ENCODE measurements around the gene HIPK3. TPM values are rescaled to one million over a fixed set of nuclear protein-coding genes. Genes with fewer than 3 reads are reported as not detected.

HIPK3 gene
- total and polyA plus RNA-seq, 5 experiments from 2014 or later = 22.1 to 84.0 (median 29.9) TPM

DNA sequence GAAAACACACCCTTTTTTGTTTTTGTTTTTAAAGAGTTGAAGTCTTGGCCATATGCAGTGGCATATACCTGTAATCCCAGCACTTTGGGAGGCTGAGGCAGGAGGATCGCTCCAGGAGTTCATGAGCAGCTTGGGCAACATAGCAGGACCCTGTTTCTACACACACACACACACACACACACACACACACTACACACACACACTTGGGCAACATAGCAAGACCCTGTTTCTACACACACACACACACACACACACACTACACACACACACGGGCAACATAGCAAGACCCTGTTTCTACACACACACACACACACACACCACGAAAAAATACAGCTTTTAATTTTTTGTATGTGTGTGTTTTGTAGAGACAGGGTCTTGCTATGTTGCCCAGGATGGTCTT is 54.5 kb downstream of the HIPK3 start:
- Mint-ChIP-seq H3K4me3 (peak overlapping the region in 1 of 10 donors; percentile 32), H3K27ac (no peak overlapping the region), H3K36me3 (peaks cover 0 to 8% (median 4%) of the 10 kb centered on the region in 3 donors), H3K9me3 (no peaks in the 10 kb centered on the region), H3K4me1 (peaks cover 33 to 63% (median 54%) of the 10 kb centered on the region in 4 donors), H3K27me3 (no peaks in the 10 kb centered on the region)
- ATAC-seq (no peak), DNase-seq (no peak)
- POLR2A ChIA-PET = no interaction called here

DNA sequence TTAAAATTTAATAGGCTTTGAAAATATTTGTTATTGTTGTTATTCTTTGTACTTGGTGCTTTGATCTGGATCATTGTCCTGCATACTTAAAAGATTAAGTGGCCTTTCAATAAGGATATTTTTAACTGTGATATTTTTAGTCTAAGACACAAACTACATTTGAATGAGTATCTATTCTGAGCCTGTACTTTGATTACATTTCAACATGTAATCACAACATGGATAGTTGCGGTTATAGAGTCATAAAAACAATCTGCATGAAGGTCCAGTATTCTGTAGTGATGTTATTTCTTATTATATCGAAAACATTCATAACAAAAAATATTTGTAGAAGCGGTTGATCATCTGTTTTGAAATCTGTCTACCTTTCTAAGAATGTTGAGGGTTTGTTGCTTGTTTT is 58.6 kb downstream of the HIPK3 start:
- H3K27me3 Mint-ChIP-seq = no peaks in the 10 kb centered on the region
- DNase-seq = no peak
- peaks cover 16 to 53% (median 36%) of the 10 kb centered on the region in 4 donors for H3K4me1 Mint-ChIP-seq

GRCh38 chr11:33317662-33318061 is 60.5 kb downstream of the HIPK3 start:
- no peaks in the 10 kb centered on the region for H3K27me3 Mint-ChIP-seq
- no peak for ATAC-seq
- peak overlapping the region in 2 of 10 donors; percentile 8 to 11 for H3K27ac Mint-ChIP-seq
- H3K9me3 Mint-ChIP-seq = no peaks in the 10 kb centered on the region
- H3K4me3 Mint-ChIP-seq = no peak overlapping the region
- peaks cover 0 to 4% (median 0%) of the 10 kb centered on the region in 3 donors for H3K36me3 Mint-ChIP-seq
- POLR2A ChIA-PET = interaction anchor here (0.6 to 0.7 kb wide), 2 partner anchors 9 to 18 kb away, joined by 3 to 4 read pairs; no protein-coding TSS in a partner anchor
- H3K4me1 Mint-ChIP-seq = peaks cover 8 to 39% (median 25%) of the 10 kb centered on the region in 4 donors
- no peak for DNase-seq

More for the DNA sequence above, 58.6 kb downstream of the HIPK3 start:
- no peak for ATAC-seq
- peaks cover 0 to 4% (median 3%) of the 10 kb centered on the region in 3 donors for H3K36me3 Mint-ChIP-seq
- POLR2A ChIA-PET = no interaction called here
- no peaks in the 10 kb centered on the region for H3K9me3 Mint-ChIP-seq
- H3K4me3 Mint-ChIP-seq = no peak overlapping the region
- H3K27ac Mint-ChIP-seq = no peak overlapping the region

DNA sequence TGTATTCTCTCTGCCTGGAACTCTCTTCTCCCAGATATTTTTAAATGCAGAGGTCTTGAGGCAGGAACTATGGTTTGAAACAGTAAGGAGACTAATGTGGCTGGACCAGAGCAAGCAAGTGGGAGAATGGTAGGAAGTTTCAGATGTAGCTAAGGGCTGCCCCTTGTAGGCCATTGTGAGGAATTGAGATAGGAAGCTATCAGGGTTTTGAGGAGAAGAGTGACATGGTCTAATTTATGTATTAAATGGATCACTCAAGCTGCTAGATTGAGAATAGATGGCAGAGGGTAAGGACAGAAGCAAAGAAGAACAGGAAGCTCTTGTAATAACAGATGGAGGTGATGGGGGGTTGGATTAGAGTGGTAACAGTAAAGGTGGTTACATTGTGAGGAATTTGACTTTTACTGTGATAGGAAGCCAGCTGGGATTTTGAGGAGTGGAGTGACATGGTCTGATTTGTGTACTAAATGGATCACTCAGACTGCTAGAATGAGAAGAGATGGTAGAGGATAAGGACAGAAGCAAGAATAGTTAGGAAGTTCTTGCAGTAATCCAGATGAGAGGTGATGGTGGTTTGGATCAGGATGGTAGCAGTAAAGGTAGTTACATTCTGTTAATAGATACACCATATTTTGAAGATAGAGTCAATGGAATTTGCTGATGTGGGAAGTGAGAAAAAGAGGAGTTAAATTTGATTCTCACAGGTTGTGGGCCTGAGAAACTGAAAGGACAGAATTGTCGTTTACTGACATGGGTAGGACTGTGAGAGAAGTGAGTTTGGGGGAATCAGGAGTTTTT is 63.0 kb downstream of the HIPK3 start:
- Mint-ChIP-seq H3K4me1 (peaks cover 6 to 49% (median 42%) of the 10 kb centered on the region in 4 donors), H3K27ac (no peak overlapping the region), H3K9me3 (no peaks in the 10 kb centered on the region), H3K27me3 (no peaks in the 10 kb centered on the region), H3K4me3 (no peak overlapping the region), H3K36me3 (peaks cover 0 to 4% (median 0%) of the 10 kb centered on the region in 3 donors)
- DNase-seq = no peak
- ATAC-seq = no peak
- POLR2A ChIA-PET = interaction anchor here (0.7 kb wide), 1 partner anchor 160 kb away, joined by 3 read pairs; no protein-coding TSS in a partner anchor

DNA sequence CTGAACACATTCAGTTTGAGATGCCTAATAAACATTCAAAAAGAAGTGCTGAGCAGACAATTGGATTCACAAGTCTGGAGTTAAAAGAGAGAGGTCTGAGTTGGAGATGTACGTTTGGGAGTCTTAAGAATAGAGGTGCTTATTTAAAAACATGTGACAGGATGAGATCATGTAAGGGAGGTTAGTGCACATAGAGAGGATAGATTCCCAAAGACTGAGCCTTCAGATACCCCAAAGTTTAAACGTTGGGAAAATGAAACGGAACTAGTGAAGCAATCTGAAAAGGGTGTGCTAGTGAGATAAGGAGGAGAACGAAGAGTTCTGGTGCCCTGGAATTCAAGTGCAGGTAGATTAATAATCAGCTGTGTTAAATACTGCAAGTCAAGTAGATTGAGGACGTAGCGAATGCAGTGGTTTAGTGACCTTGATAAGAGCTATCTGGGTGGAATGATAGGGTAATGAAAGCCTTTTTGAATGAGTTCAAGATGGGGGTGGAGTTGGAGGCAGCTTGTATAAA is 63.7 kb downstream of the HIPK3 start:
- H3K4me3 Mint-ChIP-seq = no peak overlapping the region
- ATAC-seq = no peak
- H3K27me3 Mint-ChIP-seq = no peaks in the 10 kb centered on the region
- no peak overlapping the region for H3K27ac Mint-ChIP-seq
- H3K36me3 Mint-ChIP-seq = peaks cover 0 to 2% (median 0%) of the 10 kb centered on the region in 3 donors
- POLR2A ChIA-PET = no interaction called here
- no peaks in the 10 kb centered on the region for H3K9me3 Mint-ChIP-seq
- DNase-seq = no peak
- peaks cover 8 to 49% (median 43%) of the 10 kb centered on the region in 4 donors for H3K4me1 Mint-ChIP-seq

GRCh38 chr11:33321422-33321821 is 64.2 kb downstream of the HIPK3 start:
- DNase-seq = no peak
- no peaks in the 10 kb centered on the region for H3K27me3 Mint-ChIP-seq
- H3K9me3 Mint-ChIP-seq = no peaks in the 10 kb centered on the region
- no peak overlapping the region for H3K4me3 Mint-ChIP-seq
- H3K27ac Mint-ChIP-seq = no peak overlapping the region
- ATAC-seq = no peak
- H3K36me3 Mint-ChIP-seq = no peaks in the 10 kb centered on the region
- peaks cover 8 to 48% (median 42%) of the 10 kb centered on the region in 4 donors for H3K4me1 Mint-ChIP-seq
- POLR2A ChIA-PET = no interaction called here

DNA sequence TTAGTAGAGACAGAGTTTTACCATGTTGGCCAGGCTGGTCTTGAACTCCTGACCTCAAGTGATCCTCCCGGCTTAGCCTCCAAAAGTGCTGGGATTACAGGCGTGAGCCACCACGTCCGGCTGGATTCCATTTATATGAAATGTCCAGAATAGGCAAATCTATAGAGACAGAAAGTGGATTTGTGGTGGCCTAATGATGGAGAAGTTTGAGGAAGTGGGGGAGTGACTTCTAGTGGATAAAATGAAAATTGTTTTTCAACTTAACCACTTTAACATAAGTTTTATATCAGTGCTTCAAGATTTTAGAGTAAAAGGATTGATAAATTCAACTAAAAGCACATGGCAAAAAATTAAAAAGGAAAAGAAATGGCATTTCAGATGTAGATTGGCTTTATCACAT is 66.2 kb downstream of the HIPK3 start:
- no peaks in the 10 kb centered on the region for H3K9me3 Mint-ChIP-seq
- peak overlapping the region in 2 of 10 donors; percentile 30 to 50 for H3K27ac Mint-ChIP-seq
- peaks cover 8 to 47% (median 41%) of the 10 kb centered on the region in 4 donors for H3K4me1 Mint-ChIP-seq
- POLR2A ChIA-PET = no interaction called here
- ATAC-seq (no peak), DNase-seq (no peak)
- no peaks in the 10 kb centered on the region for H3K27me3 Mint-ChIP-seq
- no peaks in the 10 kb centered on the region for H3K36me3 Mint-ChIP-seq
- no peak overlapping the region for H3K4me3 Mint-ChIP-seq

DNA sequence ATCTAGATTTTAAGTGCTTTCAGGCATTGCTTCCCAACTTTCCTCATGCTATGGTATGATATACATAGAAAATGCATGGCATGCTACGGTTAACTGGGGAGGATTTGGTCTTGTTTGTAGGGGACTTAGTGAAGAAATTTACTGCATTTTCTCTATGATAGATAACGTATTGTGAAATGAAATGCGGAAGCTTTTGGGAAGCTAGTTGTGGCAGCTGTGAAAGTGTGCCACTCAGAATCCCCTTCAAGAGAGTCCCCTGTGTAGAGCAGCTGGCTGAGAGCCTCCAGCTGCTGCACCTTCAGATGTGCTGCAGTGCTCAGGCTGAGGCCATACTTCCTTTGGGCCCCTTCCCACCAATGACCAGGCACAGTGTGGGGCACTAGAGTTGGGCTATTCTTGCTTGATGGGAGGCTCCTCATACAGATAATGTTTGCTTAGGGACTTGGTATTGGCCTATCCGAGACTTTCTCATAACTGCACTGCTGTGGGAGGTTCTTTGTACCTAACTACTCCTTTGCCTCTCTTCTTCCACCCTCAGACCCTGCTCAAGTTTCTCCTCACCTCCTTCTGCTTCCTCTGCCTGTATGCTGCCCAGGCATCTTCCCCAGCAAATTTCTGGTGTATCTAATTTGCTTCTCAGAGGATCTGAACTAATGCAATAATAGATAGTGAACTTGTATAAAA is 67.3 kb downstream of the HIPK3 start:
- ATAC-seq = peak in 1 of 2 donors; percentile 27

DNA sequence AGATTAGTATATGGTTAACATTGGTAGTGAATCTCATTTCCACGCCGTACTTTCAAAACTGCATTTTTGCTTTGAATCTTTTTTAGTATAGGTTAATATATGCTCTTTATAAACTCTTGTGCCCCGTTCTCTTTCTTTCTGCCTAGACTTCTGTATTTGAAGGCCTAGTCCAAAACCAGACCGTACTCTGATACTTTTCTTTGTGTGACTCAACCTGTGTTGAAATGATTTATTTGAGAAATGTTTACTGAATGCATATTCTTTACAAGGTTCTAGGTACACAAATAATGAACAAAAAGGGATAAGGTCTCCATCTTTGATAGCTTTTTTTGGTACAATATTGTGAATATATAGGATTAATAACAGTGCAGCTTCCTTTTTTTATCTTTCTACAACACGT is 68.3 kb downstream of the HIPK3 start:
- ATAC-seq = no peak
- POLR2A ChIA-PET = no interaction called here
- H3K27ac Mint-ChIP-seq = peak overlapping the region in 4 of 10 donors; percentile 12 to 76 (median 29)
- no peaks in the 10 kb centered on the region for H3K9me3 Mint-ChIP-seq
- DNase-seq = no peak
- H3K4me3 Mint-ChIP-seq = no peak overlapping the region
- peaks cover 10 to 45% (median 40%) of the 10 kb centered on the region in 4 donors for H3K4me1 Mint-ChIP-seq
- peaks cover 0 to 4% (median 0%) of the 10 kb centered on the region in 3 donors for H3K36me3 Mint-ChIP-seq
- no peaks in the 10 kb centered on the region for H3K27me3 Mint-ChIP-seq

More for the DNA sequence above, 67.3 kb downstream of the HIPK3 start:
- Mint-ChIP-seq H3K4me3 (no peak overlapping the region), H3K4me1 (peaks cover 8 to 42% (median 39%) of the 10 kb centered on the region in 4 donors), H3K36me3 (no peaks in the 10 kb centered on the region), H3K27ac (peak overlapping the region in 6 of 10 donors; percentile 13 to 75 (median 46)), H3K9me3 (no peaks in the 10 kb centered on the region), H3K27me3 (no peaks in the 10 kb centered on the region)
- POLR2A ChIA-PET = no interaction called here
- no peak for DNase-seq

DNA sequence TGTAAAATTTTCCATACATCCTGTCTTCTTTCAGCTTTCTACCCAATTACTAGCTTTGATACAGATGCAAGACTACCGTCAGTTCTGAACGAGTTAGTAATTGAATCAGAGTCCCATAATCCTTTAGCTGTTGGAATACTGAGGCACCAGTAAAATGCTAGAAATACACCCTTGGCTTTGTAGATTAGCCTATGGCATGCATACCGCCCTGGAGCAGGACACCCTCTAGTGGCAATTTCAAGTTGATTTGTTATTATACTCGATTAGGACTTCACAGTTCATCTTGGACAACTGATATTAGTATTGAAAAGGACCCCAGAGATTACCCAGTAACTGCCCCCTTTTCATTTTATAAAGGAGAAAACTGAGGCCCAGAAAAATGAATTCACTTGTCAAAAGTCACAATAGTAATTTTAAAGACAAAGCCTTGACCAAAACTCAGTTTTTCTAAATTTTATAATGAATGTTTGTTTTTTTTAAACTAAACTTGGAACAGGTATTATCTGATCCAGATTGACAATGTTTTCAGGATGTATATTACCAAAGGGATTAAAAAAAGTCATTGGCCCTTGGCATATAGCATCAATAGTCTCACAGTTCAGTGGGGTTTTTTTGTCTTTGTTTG is 72.6 kb downstream of the HIPK3 start:
- no peaks in the 10 kb centered on the region for H3K27me3 Mint-ChIP-seq
- no peak overlapping the region for H3K4me3 Mint-ChIP-seq
- POLR2A ChIA-PET = no interaction called here
- peaks cover 8 to 35% (median 22%) of the 10 kb centered on the region in 4 donors for H3K4me1 Mint-ChIP-seq
- peaks cover 0 to 22% (median 0%) of the 10 kb centered on the region in 3 donors for H3K36me3 Mint-ChIP-seq
- H3K27ac Mint-ChIP-seq = peak overlapping the region in 5 of 10 donors; percentile 9 to 44 (median 19)
- DNase-seq (peak in 8 of 10 donors; percentile 13 to 71 (median 40)), ATAC-seq (peak; percentile 72 to 80)
- no peaks in the 10 kb centered on the region for H3K9me3 Mint-ChIP-seq

- no peak for DNase-seq
- POLR2A ChIA-PET = no interaction called here
- Mint-ChIP-seq H3K4me3 (no peak overlapping the region), H3K9me3 (no peaks in the 10 kb centered on the region), H3K27me3 (no peaks in the 10 kb centered on the region), H3K27ac (no peak overlapping the region), H3K36me3 (peaks cover 0 to 33% (median 0%) of the 10 kb centered on the region in 3 donors), H3K4me1 (peaks cover 0 to 18% (median 4%) of the 10 kb centered on the region in 4 donors)
- ATAC-seq = no peak
These were observed 76.6 kb downstream of the HIPK3 start for GRCh38 chr11:33333816-33334215.

DNA sequence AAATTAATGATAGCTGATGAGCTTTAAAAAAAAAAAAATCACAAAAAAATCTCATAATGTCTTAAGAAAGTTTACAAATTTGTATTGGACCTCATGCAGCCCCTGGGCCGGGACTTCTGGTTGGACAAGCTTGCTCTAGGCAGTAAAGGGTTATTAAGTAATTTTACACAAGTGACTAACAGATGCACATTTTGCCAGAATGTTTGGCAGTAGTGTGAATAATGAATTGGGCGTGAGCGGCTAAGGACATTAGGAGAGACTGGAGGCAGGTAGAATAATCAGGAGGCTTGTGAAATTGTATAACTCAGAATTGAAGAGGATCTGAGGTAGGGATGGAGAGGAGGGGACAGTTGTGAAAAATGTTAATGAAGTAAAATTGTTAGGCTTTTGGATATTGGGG is 77.4 kb downstream of the HIPK3 start:
- no peak overlapping the region for H3K27ac Mint-ChIP-seq
- ATAC-seq (no peak), DNase-seq (no peak)
- H3K4me3 Mint-ChIP-seq = no peak overlapping the region
- H3K36me3 Mint-ChIP-seq = peaks cover 5 to 38% (median 6%) of the 10 kb centered on the region in 3 donors
- no peaks in the 10 kb centered on the region for H3K27me3 Mint-ChIP-seq
- no peaks in the 10 kb centered on the region for H3K9me3 Mint-ChIP-seq
- H3K4me1 Mint-ChIP-seq = peaks cover 0 to 17% (median 3%) of the 10 kb centered on the region in 4 donors
- POLR2A ChIA-PET = no interaction called here

Measured in naive thymus-derived CD8-positive, alpha-beta T cell (primary cell).